GM18499 (cell line): ENCODE results near the gene FOXD4L3.
"Not testable (repeated sequence)": the region's sequence is repeated elsewhere in the genome, so short reads cannot be mapped to it uniquely, and the experiment has no call there.

Experiments
- ATAC-seq: cut with Tn5 transposase; IDR thresholded peaks from one replicate; pipeline ENCODE4 v1.9.1; 2021; ENCODE audit warnings: moderate number of reproducible peaks; ENCODE audit not compliant: insufficient read depth, unreplicated experiment

Gene FOXD4L3

GRCh38 chr9:68343242-68343641 lies 40.6 kb downstream of the FOXD4L3 start:
- not testable (repeated sequence) for ATAC-seq

GRCh38 chr9:68343992-68344391 lies 41.3 kb downstream of the FOXD4L3 start:
- not testable (repeated sequence) for ATAC-seq

GRCh38 chr9:68351689-68352088 lies 49.0 kb downstream of the FOXD4L3 start:
- not testable (repeated sequence) for ATAC-seq
